GM20000 (cell line): ENCODE data around the gene GET4.

Experiments
- DNase-seq: peaks from one replicate; pipeline ENCODE4 v3.0.0; 2012; ENCODE audit warnings: low spot score
- TF ChIP-seq, protein P1 (sequence below): IDR thresholded peaks from 2 replicates; pipeline ENCODE4 v1.5.1; 2012; ENCODE audit warnings: mild to moderate bottlenecking, control low read depth; ENCODE audit errors: extremely low read depth, missing control alignments

Gene GET4

DNA sequence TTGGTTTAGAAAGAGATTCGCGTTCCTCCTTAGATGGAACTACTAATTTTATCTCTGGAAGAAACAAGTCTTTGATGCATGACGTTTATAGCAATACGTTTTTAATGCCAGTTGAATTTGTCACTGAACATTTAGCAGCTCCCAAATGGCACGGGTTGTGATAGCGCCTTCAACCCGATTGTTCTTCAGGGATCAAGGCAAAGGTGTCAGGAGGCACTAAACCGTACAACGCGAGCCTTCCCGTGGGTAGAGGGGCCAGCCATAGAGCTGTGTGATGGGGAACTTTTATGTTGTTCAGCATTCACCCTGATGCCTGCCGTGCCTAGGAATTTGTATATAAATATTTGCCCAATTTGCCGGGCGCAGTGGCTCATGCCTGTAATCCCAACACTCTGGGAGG is 3.4 kb downstream of the GET4 start:
- TF ChIP-seq, protein P1, sequence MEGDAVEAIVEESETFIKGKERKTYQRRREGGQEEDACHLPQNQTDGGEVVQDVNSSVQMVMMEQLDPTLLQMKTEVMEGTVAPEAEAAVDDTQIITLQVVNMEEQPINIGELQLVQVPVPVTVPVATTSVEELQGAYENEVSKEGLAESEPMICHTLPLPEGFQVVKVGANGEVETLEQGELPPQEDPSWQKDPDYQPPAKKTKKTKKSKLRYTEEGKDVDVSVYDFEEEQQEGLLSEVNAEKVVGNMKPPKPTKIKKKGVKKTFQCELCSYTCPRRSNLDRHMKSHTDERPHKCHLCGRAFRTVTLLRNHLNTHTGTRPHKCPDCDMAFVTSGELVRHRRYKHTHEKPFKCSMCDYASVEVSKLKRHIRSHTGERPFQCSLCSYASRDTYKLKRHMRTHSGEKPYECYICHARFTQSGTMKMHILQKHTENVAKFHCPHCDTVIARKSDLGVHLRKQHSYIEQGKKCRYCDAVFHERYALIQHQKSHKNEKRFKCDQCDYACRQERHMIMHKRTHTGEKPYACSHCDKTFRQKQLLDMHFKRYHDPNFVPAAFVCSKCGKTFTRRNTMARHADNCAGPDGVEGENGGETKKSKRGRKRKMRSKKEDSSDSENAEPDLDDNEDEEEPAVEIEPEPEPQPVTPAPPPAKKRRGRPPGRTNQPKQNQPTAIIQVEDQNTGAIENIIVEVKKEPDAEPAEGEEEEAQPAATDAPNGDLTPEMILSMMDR = no peak
- DNase-seq = no peak

DNA sequence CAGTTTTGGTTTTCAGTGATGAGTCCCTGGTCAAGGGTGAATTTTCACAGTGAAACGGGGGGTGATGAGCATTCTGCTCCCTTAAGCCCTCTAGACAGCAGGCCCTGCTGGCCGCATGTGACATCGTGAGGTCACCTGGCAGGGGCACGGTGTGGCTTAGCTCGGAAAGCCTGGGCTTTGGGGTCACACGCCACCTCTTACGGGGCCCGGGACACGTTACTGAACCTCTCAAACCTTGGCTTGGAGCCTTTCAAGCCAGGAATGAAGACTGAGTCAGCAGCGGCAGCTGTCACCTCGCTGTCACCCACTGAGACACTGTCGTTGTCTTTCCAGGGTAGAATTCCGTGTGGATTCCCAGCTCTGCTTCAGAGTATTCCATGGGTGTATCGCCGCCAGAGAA is 4.1 kb downstream of the GET4 start:
- TF ChIP-seq, protein P1 = no peak
- no peak for DNase-seq

DNA sequence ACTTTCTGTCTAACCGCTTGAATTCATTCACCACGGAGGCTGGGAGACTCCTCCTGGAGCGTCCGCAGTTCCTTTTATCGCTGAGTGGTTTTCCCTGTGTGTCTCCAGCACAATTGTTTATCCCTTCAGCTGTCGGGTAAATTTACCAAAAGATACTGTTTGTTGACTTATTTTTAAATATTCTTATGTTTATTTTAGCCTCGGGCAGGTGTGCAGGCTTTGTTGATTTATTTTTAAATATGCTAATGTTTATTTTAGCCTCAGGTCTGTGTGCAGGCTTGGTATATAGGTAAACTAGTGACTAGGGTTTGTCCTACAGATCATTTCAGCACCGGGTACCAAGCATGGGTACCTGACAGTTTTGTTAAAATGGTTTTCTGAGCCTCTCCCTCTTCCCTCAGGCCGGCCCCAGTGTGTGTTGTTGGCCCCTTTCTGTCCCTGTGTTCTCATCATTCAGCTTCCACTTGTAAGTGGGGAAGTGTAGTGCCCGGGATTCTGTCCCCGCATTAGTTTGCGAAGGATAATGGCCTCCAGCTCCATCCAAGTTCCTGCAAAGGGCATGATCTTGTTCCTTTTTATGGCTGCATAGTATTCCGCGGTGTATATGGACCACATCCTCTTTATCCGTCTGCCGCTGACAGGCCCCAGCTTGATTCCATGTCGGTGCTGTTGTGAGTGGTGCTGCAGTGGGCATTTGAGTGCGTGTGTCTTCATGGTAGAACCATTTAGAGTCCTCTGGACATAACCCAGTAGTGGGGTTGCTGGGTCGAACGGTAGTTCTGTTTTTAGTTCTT is 5.3 kb downstream of the GET4 start:
- TF ChIP-seq, protein P1 = no peak
- DNase-seq = no peak

DNA sequence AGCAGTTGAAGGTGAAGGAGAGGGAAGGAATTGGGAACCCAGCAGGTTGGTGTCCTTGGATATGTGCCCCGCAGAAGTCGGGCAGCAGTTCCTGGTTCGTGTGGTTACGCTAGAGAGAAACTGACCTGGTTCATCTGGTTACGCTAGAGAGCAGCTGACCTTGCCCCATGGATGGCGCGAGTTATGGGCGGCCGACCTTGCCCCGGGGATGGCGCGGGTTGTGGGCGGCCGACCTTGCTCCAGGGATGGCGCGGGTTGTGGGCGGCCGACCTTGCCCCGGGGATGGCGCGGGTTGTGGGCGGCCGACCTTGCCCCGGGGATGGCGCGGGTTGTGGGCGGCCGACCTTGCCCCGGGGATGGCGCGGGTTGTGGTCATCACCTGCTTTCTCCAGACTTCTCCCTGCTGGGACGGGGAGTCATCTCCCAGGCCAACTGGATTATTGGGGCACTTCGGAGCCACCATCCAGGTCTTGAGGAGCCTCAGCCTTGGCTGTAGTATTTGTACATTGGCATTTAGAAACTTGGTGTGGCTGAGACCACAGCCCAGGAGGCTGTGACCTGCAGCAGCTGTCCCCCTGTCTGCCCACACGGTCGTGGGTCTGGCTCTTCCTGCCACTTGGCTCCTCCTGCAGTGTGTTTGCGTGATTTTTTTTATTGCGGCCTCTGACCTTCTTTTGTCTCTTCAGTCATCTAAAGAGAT is 6.1 kb downstream of the GET4 start:
- TF ChIP-seq, protein P1 = no peak
- no peak for DNase-seq

DNA sequence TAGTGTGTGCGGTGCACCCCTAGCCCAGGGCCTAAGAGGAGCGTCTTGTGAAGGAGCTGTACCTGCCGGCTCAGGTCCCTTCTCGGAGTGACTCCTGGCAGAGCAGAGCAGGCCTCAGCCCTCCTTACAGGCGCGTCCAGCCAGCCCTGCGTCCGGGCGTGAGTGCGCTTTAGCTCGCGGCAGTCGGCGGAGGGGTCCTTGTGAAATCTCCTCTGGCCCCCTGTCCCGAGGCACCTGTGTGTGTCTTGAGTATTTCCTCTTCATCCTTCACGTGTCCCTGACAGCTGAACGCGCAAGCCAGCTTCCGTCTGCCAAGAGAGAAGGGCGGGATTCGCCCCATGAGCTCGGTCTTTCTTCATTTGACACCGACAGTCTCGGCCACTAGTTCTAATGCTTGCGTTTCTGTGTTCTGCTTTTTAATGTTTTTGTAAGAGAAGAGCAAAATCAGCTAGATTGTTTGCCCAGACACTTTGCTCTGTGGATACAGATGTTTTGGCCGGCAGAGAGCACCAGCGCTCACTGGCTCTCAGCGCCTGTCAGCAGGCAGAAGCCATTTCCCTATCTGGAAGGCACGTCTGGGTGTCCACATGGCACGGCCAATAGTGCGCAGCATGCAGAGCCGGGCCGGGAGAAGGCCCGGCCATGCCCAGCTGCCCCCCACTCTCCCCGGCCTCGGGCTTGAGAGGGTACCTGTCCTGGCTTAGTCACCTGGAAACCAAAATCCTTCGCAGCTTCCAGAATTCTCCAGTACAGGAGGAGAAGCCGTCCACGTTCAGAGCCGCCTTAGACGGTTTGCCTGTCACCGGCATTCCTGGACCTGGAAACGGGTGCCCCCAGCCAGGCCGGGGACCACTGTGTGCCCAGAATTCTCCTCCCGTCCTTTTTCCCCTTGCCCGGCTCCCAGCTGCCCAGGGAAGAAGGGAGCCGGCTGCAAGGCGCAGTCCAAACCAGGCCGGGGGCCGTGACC is 7.0 kb downstream of the GET4 start:
- TF ChIP-seq, protein P1 = no peak
- no peak for DNase-seq

DNA sequence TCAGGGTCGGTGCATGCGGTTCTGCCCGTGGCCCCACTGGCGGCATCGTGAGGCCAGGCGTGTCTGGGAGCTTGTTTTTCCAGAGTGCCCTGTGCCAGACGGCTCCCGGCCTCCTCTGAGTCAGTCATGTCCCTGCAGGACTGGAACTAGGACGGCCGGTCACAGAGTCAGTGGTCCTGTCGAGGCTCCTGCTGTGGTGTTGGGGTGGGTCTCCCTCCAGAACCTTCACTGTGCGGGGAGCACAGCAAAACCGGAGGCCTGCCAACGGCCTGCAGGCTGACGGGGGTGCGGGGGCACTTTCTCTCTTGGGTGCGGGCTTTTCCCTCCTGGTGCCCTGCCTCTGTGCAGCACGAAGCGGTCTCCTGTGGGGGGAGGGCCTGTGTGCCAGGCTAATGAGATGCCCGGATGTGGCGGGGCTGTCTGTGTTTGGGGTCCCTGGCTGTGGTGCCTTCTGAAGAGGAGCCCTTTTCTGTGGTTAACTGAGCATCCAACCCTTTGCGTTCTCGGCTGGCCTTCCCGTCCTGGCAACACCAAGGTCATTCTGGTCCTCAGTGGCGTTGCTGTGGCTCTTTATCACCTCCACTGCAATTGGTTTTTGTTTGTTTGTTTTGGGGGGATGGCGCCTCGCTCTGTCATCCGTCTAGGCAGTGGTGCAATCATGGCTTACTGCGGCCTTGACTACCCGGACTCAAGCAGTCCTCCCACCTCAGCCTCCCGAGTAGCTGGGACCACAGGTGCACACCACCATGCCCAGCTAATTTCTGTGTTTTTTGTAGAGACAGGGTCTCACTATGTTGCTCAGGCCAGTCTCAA is 8.0 kb downstream of the GET4 start:
- TF ChIP-seq, protein P1 = no peak
- no peak for DNase-seq
